Liver (tissue), 9 donors: Measurements from ENCODE around the gene CUL4A. TPM values are rescaled to one million over a fixed set of nuclear protein-coding genes. Genes with fewer than 3 reads are reported as not detected.
"Not testable (repeated sequence)": the region's sequence is repeated elsewhere in the genome, so short reads cannot be mapped to it uniquely, and the experiment has no call there.

ENCODE experiments used
- DNase-seq: peaks from one replicate; pipeline ENCODE4 v3.0.0-alpha.2; 2017; ENCODE audit warnings: low spot score
- H3K27ac ChIP-seq, 2 donors: one replicate each; pipeline ENCODE4 v1.7.0; 2013; ENCODE audit warnings: inconsistent platforms in 2 of 2, low read length in 2 of 2, control low read depth in 1 of 2, low read depth in 1 of 2, mild to moderate bottlenecking in 1 of 2
- H3K27me3 ChIP-seq, 4 donors: one replicate each; pipeline versions ENCODE4 v1.6.1 to v1.7.0; 2013; ENCODE audit warnings: low read length in 3 of 4, inconsistent platforms in 1 of 4, mild to moderate bottlenecking in 1 of 4, moderate library complexity in 1 of 4; ENCODE audit not compliant: control insufficient read depth in 4 of 4, insufficient read depth in 4 of 4
- H3K36me3 ChIP-seq, 4 donors: one replicate each; pipeline versions ENCODE4 v1.6.1 to v1.7.0; 2013; ENCODE audit warnings: low read length in 3 of 4, mild to moderate bottlenecking in 3 of 4, low read depth in 1 of 4, moderate library complexity in 1 of 4; ENCODE audit not compliant: control insufficient read depth in 4 of 4, insufficient read depth in 3 of 4
- H3K4me1 ChIP-seq, 4 donors: one replicate each; pipeline versions ENCODE4 v1.6.1 to v1.7.0; 2013; ENCODE audit warnings: low read length in 3 of 4, mild to moderate bottlenecking in 3 of 4, moderate library complexity in 1 of 4; ENCODE audit not compliant: control insufficient read depth in 4 of 4, insufficient read depth in 4 of 4
- H3K4me3 ChIP-seq, 3 donors: one replicate each; pipeline versions ENCODE4 v1.6.1 to v1.7.0; 2013; ENCODE audit warnings: low read length in 3 of 3, control low read depth in 1 of 3, low read depth in 1 of 3, mild to moderate bottlenecking in 1 of 3
- H3K9ac ChIP-seq, 2 donors: one replicate each; pipeline ENCODE4 v1.7.0; 2013; ENCODE audit warnings: low read length in 2 of 2, mild to moderate bottlenecking in 2 of 2, moderate library complexity in 2 of 2, control low read depth in 1 of 2, low read depth in 1 of 2
- H3K9me3 ChIP-seq, 4 donors: one replicate each; pipeline versions ENCODE4 v1.6.1 to v1.7.0; 2013; ENCODE audit warnings: low read length in 3 of 4; ENCODE audit not compliant: control insufficient read depth in 4 of 4
- ATF3 ChIP-seq: IDR thresholded peaks from 2 replicates; pipeline ENCODE4 v1.6.1; 2016; ENCODE audit warnings: antibody characterized with exemption
- CTCF ChIP-seq: fragments of 150-350 bp; IDR thresholded peaks from 2 replicates; pipeline ENCODE4 v1.5.1; 2017; ENCODE audit warnings: improper control_type of control experiment, low read depth, low read length; ENCODE audit not compliant: missing input control
- EGR1 ChIP-seq, 2 donors: IDR thresholded peaks; 2 replicates each; pipeline ENCODE4 v1.6.1; 2016 to 2018; ENCODE audit warnings: antibody characterized with exemption in 2 of 2, low read depth in 2 of 2
- FOXA1 ChIP-seq: IDR thresholded peaks from 2 replicates; pipeline ENCODE4 v1.6.1; 2016; ENCODE audit warnings: antibody characterized with exemption
- FOXA2 ChIP-seq: IDR thresholded peaks from 2 replicates; pipeline ENCODE4 v1.6.1; 2016; ENCODE audit warnings: antibody characterized with exemption
- GABPA ChIP-seq, 2 donors: IDR thresholded peaks in 1 of 2; conservative IDR thresholded peaks in 1 of 2; 2 replicates each; pipeline ENCODE4 v1.6.1; 2016; ENCODE audit warnings: antibody characterized with exemption in 2 of 2, mild to moderate bottlenecking in 1 of 2, moderate library complexity in 1 of 2
- HNF4A ChIP-seq, 2 donors: conservative IDR thresholded peaks; 2 replicates each; pipeline ENCODE4 v1.6.1; 2016; ENCODE audit warnings: antibody characterized with exemption in 2 of 2, mild to moderate bottlenecking in 2 of 2
- HNF4G ChIP-seq: IDR thresholded peaks from 2 replicates; pipeline ENCODE4 v1.6.1; 2016; ENCODE audit warnings: antibody characterized with exemption
- JUND ChIP-seq, 2 donors: IDR thresholded peaks; 2 replicates each; pipeline ENCODE4 v1.6.1; 2016; ENCODE audit warnings: antibody characterized with exemption in 2 of 2
- MAX ChIP-seq: IDR thresholded peaks from 2 replicates; pipeline ENCODE4 v1.6.1; 2016; ENCODE audit warnings: antibody characterized with exemption
- NR2F2 ChIP-seq: IDR thresholded peaks from 2 replicates; pipeline ENCODE4 v1.6.1; 2016; ENCODE audit warnings: antibody characterized with exemption
- RAD21 ChIP-seq, 2 donors: IDR thresholded peaks; 2 replicates each; pipeline ENCODE4 v1.6.1; 2016; ENCODE audit warnings: antibody characterized with exemption in 2 of 2, mild to moderate bottlenecking in 2 of 2
- REST ChIP-seq: IDR thresholded peaks from 2 replicates; pipeline ENCODE4 v1.6.1; 2016; ENCODE audit warnings: antibody characterized with exemption, mild to moderate bottlenecking
- RXRA ChIP-seq, 2 donors: IDR thresholded peaks; 2 replicates each; pipeline ENCODE4 v1.6.1; 2017 to 2018; ENCODE audit warnings: antibody characterized with exemption in 2 of 2, mild to moderate bottlenecking in 1 of 2
- SP1 ChIP-seq: IDR thresholded peaks from 2 replicates; pipeline ENCODE4 v1.6.1; 2018; ENCODE audit warnings: antibody characterized with exemption, mild to moderate bottlenecking
- TAF1 ChIP-seq: conservative IDR thresholded peaks from 2 replicates; pipeline ENCODE4 v1.6.1; 2016; ENCODE audit warnings: antibody characterized with exemption, mild to moderate bottlenecking
- YY1 ChIP-seq: IDR thresholded peaks from 2 replicates; pipeline ENCODE4 v1.6.1; 2016; ENCODE audit warnings: antibody characterized with exemption, mild to moderate bottlenecking
- ZBTB33 ChIP-seq: IDR thresholded peaks from 2 replicates; pipeline ENCODE4 v1.6.1; 2016; ENCODE audit warnings: antibody characterized with exemption
- WGBS: extraction: QIAGEN DNeasy Blood & Tissue Kit; methylation state at CpG from one replicate; pipeline ENCODE4 v1.1.7; 2013; 5-methylcytosine and 5-hydroxymethylcytosine counted together
- polyA plus RNA-seq, 2 donors: library from polyadenylated mRNA; stranded (reverse) in 1 of 2; unstranded in 1 of 2; fragments of 200-250 nt in 1 of 2; fragments of >200 nt in 1 of 2; fragmentation: Nextera tagmentation in 1 of 2; extraction: Ambion mirVana in 1 of 2; gene quantifications; one replicate each; pipeline versions ENCODE4 v1.2.1 to v1.2.3, GENCODE V29; 2013 to 2015
- total RNA-seq, 2 donors: library from RNA; depleted of rRNA; stranded (reverse); fragments of >200 nt; gene quantifications; one replicate each; pipeline ENCODE4 v1.2.3, GENCODE V29; 2014
- donor health status: healthy.
- donor health status: healthy.
- donor health status: healthy.
- donor health status: healthy.
- donor health status: healthy.

Gene CUL4A
- total and polyA plus RNA-seq, 4 donors, result 19.9 to 89.4 (median 45.9) TPM

GRCh38 chr13:113260996-113261395 lies 51.6 kb downstream of the CUL4A start (continued):
- TF ChIP-seq ZBTB33 (no peak), FOXA1 (no peak), EGR1 (IDR thresholded peaks at IDR 0.05; ENCODE audit: low read depth in 2 of 2) (no peak), HNF4A (conservative IDR thresholded peaks at IDR 0.05) (no peak), RXRA (IDR thresholded peaks at IDR 0.05) (no peak), YY1 (no peak)

- peaks cover 14 to 40% (median 25%) of the 10 kb centered on the region in 4 donors for H3K36me3 ChIP-seq
- not testable (repeated sequence) for DNase-seq, H3K9me3 ChIP-seq, H3K27me3 ChIP-seq, H3K4me1 ChIP-seq, H3K4me3 ChIP-seq, H3K27ac ChIP-seq, H3K9ac ChIP-seq
- WGBS, result 89% methylated on average over 14 of the region's 14 CpGs
These were observed 53.6 kb downstream of the CUL4A start for GRCh38 chr13:113263016-113263415.

GRCh38 chr13:113267642-113268405 lies 58.4 kb downstream of the CUL4A start:
- TF ChIP-seq NR2F2 (no peak), SP1 (no peak), ATF3 (no peak), TAF1 (no peak), MAX (no peak), RXRA (IDR thresholded peaks at IDR 0.05) (no peak), CTCF (no peak), RAD21 (IDR thresholded peaks at IDR 0.05) (no peak), HNF4A (conservative IDR thresholded peaks at IDR 0.05) (no peak), FOXA1 (no peak), HNF4G (no peak), FOXA2 (no peak), EGR1 (IDR thresholded peaks at IDR 0.05; ENCODE audit: low read depth in 2 of 2) (no peak), JUND (IDR thresholded peaks at IDR 0.05) (no peak), REST (no peak), ZBTB33 (no peak), GABPA (IDR thresholded peaks at IDR 0.05 in 1 of 2, conservative IDR thresholded peaks at IDR 0.05 in 1 of 2) (no peak), YY1 (no peak)
- 96% methylated on average over 20 of the region's 20 CpGs for WGBS
- H3K36me3 ChIP-seq, result peaks cover 4 to 13% (median 10%) of the 10 kb centered on the region in 4 donors
- H3K9me3 ChIP-seq, result no peaks in the 10 kb centered on the region
- no peak for DNase-seq
- H3K9ac ChIP-seq, result no peak overlapping the region
- H3K27ac ChIP-seq, result no peak overlapping the region
- H3K4me3 ChIP-seq, result no peak overlapping the region
- no peaks in the 10 kb centered on the region for H3K4me1 ChIP-seq
- no peaks in the 10 kb centered on the region for H3K27me3 ChIP-seq
